Measurements from ENCODE around the gene OR6K3. TPM values are rescaled to one million over a fixed set of nuclear protein-coding genes. Genes with fewer than 3 reads are reported as not detected.

OR6K3 gene
- total and polyA plus RNA-seq, 2 of the 13 experiments (the other 11 are each of a cell fraction or from before 2014, with no cell fraction given): not detected

GRCh38 chr1:158706096-158706495 lies 14.4 kb downstream of the OR6K3 start:
- H3K4me2 ChIP-seq (ENCODE audit: low read depth, low read length): no peak overlapping the region
- no peak for TF ChIP-seq ZNF777 (CRISPR knock-in tag; IDR thresholded peaks at IDR 0.05)
- H2AFZ ChIP-seq (ENCODE audit: low read length): no peak overlapping the region
- H3K9me3 ChIP-seq (ENCODE audit: low read length): no peaks in the 10 kb centered on the region
- POLR2A ChIA-PET: no interaction called here
- intact Hi-C loops (cut with micrococcal nuclease; ENCODE audit: unreplicated experiment) (no loop called here), in situ Hi-C loops (cut with HindIII; ENCODE audit: extremely low pct_ligation_motif_present, low pct_unique_long_range_greater_than_20kb) (no loop called here)
- no peaks in the 10 kb centered on the region for H4K20me1 ChIP-seq (ENCODE audit: insufficient read depth, low read length)
- ATAC-seq: no peak
- H3K4me1 ChIP-seq (ENCODE audit: insufficient read depth, low read length): no peaks in the 10 kb centered on the region
- no peak for FAIRE-seq
- no TSS peak for BruUV-seq (replicated peaks)
- 3% methylated on average over 2 of the region's 2 CpGs for WGBS (ENCODE audit: low lambda C conversion rate)
- H3K36me3 ChIP-seq (replicated peaks in 1 of 2; ENCODE audit: control insufficient read depth in 1 of 2, insufficient read depth in 2 of 2, low read length in 2 of 2): no peaks in the 10 kb centered on the region
- H3K27ac ChIP-seq (ENCODE audit: extremely low read length, insufficient read depth, low read length): no peak overlapping the region
- no peak overlapping the region for H3K9ac ChIP-seq (ENCODE audit: insufficient read depth, low read depth, low read length)
- no peak for DNase-seq (ENCODE audit: low spot score)
- no peak overlapping the region for H3K4me3 ChIP-seq (replicated peaks in 1 of 3; ENCODE audit: insufficient read depth in 1 of 3, low read depth in 2 of 3, low read length in 3 of 3)
- H3K27me3 ChIP-seq (ENCODE audit: control insufficient read depth in 1 of 2, insufficient read depth in 2 of 2, low read length in 2 of 2): no peaks in the 10 kb centered on the region
- CTCF ChIA-PET (ENCODE audit: low intra/inter-chr PET ratio, low total read pairs): no interaction called here
- no peaks in the 10 kb centered on the region for H3K79me2 ChIP-seq (ENCODE audit: insufficient read depth, low read length)

GRCh38 chr1:158700552-158700951 lies 20.0 kb downstream of the OR6K3 start, which contains the start of gene OR6K2:
Gene OR6K2, minus strand, starts transcription at chr1:158700652. Its CDS starts 0 bp downstream, at chr1:158700652.
- no peaks in the 10 kb centered on the region for H3K79me2 ChIP-seq (ENCODE audit: insufficient read depth, low read length)
- no peak within 1 kb of the TSS for H3K9ac ChIP-seq (ENCODE audit: insufficient read depth, low read depth, low read length)
- H3K27ac ChIP-seq (ENCODE audit: extremely low read length, insufficient read depth, low read length): no peak within 1 kb of the TSS
- 3% methylated on average over 4 of the region's 4 CpGs for WGBS (ENCODE audit: low lambda C conversion rate)
- H4K20me1 ChIP-seq (ENCODE audit: insufficient read depth, low read length): no peaks in the 10 kb centered on the region
- ATAC-seq (no peak), DNase-seq (ENCODE audit: low spot score) (no peak), FAIRE-seq (no peak)
- H3K9me3 ChIP-seq (ENCODE audit: low read length): no peaks in the 10 kb centered on the region
- intact Hi-C loops (cut with micrococcal nuclease; ENCODE audit: unreplicated experiment) (no loop called here), in situ Hi-C loops (cut with HindIII; ENCODE audit: extremely low pct_ligation_motif_present, low pct_unique_long_range_greater_than_20kb) (no loop called here)
- POLR2A ChIA-PET: no interaction called here
- H2AFZ ChIP-seq (ENCODE audit: low read length): no peak within 1 kb of the TSS
- H3K4me2 ChIP-seq (ENCODE audit: low read depth, low read length): no peak within 1 kb of the TSS
- no peaks in the 10 kb centered on the region for H3K36me3 ChIP-seq (replicated peaks in 1 of 2; ENCODE audit: control insufficient read depth in 1 of 2, insufficient read depth in 2 of 2, low read length in 2 of 2)
- BruUV-seq (replicated peaks): no TSS peak
- no peak within 1 kb of the TSS for H3K4me3 ChIP-seq (replicated peaks in 1 of 3; ENCODE audit: insufficient read depth in 1 of 3, low read depth in 2 of 3, low read length in 3 of 3)
- no peaks in the 10 kb centered on the region for H3K27me3 ChIP-seq (ENCODE audit: control insufficient read depth in 1 of 2, insufficient read depth in 2 of 2, low read length in 2 of 2)
- CTCF ChIA-PET (ENCODE audit: low intra/inter-chr PET ratio, low total read pairs): no interaction called here
- H3K4me1 ChIP-seq (ENCODE audit: insufficient read depth, low read length): no peaks in the 10 kb centered on the region
- no peak for TF ChIP-seq ZFP62 (CRISPR knock-in tag; IDR thresholded peaks at IDR 0.05)
- no peak for TF ChIP-seq SOX6 (IDR thresholded peaks at IDR 0.05)
- no peak for TF ChIP-seq SOX6 (CRISPR knock-in tag; IDR thresholded peaks at IDR 0.05)
- no peak for TF ChIP-seq ZNF468 (CRISPR knock-in tag; IDR thresholded peaks at IDR 0.05)
- no peak for TF ChIP-seq ZNF841 (CRISPR knock-in tag; IDR thresholded peaks at IDR 0.05; ENCODE audit: borderline replicate concordance)
- TF ChIP-seq MLXIP (CRISPR knock-in tag; IDR thresholded peaks at IDR 0.05; ENCODE audit: borderline replicate concordance): no peak
- TF ChIP-seq TOPORS (CRISPR knock-in tag; IDR thresholded peaks at IDR 0.05): no peak
- TF ChIP-seq NR2F1 (CRISPR knock-in tag; IDR thresholded peaks at IDR 0.05): no peak
- no peak for TF ChIP-seq MYNN (CRISPR knock-in tag; IDR thresholded peaks at IDR 0.05; ENCODE audit: low read depth)
- no peak for TF ChIP-seq POLR2AphosphoS2 (IDR thresholded peaks at IDR 0.05; ENCODE audit: low read depth, low read length)
- TF ChIP-seq RBAK (CRISPR knock-in tag; IDR thresholded peaks at IDR 0.05): no peak
- TF ChIP-seq ZNF607 (CRISPR knock-in tag; IDR thresholded peaks at IDR 0.05; ENCODE audit: borderline replicate concordance): no peak
- TF ChIP-seq ZNF230 (CRISPR knock-in tag; IDR thresholded peaks at IDR 0.05): no peak
- no peak for TF ChIP-seq ZMAT3 (CRISPR knock-in tag; conservative IDR thresholded peaks at IDR 0.05)
